Lower lobe of right lung (tissue), 2 donors: ENCODE results near the gene SLC44A5. TPM values are rescaled to one million over a fixed set of nuclear protein-coding genes. Genes with fewer than 3 reads are reported as not detected.

ENCODE experiments used
- ATAC-seq, 2 donors: fragments of 200-7000 bp; cut with Tn5 transposase; one replicate each; pipeline ENCODE4 v1.9.1; 2020 to 2022; ENCODE audit warnings: mild to moderate bottlenecking in 2 of 2, moderate library complexity in 2 of 2
- DNase-seq: peaks from one replicate; pipeline ENCODE4 v3.0.0-alpha.2; 2020
- H3K27ac ChIP-seq: fragments of 200-600 bp; one replicate; pipeline ENCODE4 v1.8.0; 2022
- H3K27me3 ChIP-seq: fragments of 200-600 bp; one replicate; pipeline ENCODE4 v1.8.0; 2022; ENCODE audit warnings: low read depth
- H3K36me3 ChIP-seq: fragments of 200-600 bp; one replicate; pipeline ENCODE4 v1.8.0; 2022; ENCODE audit warnings: mild to moderate bottlenecking
- H3K4me1 ChIP-seq: fragments of 200-600 bp; one replicate; pipeline ENCODE4 v1.8.0; 2022
- H3K4me3 ChIP-seq: fragments of 200-600 bp; one replicate; pipeline ENCODE4 v1.8.0; 2022; ENCODE audit warnings: mild to moderate bottlenecking
- H3K9me3 ChIP-seq: fragments of 200-600 bp; one replicate; pipeline ENCODE4 v1.8.0; 2022
- CTCF ChIP-seq: fragments of 200-600 bp; IDR thresholded peaks from one replicate; pipeline ENCODE4 v1.8.0; 2022; ENCODE audit warnings: antibody characterized with exemption, mild to moderate bottlenecking
- intact Hi-C: fragments of 100-400 bp; cut with DNase I; formaldehyde crosslinking; loops from one replicate; pipeline ENCODE4 v1.11.0; 2022
- total RNA-seq: library from RNA; stranded (reverse); fragmentation: NEBNext Ultra II Directional; extraction: Animal tissue kit (Norgen Biotek cat#: 25700); gene quantifications from one replicate; pipeline ENCODE4 v1.2.1, GENCODE V29; 2021
- donor health status: DM: no; HTN: yes; CAD: no; lungs with severe emphysema.

SLC44A5 gene
- total RNA-seq, 1 donor from 2014 or later: 0.47 TPM

DNA sequence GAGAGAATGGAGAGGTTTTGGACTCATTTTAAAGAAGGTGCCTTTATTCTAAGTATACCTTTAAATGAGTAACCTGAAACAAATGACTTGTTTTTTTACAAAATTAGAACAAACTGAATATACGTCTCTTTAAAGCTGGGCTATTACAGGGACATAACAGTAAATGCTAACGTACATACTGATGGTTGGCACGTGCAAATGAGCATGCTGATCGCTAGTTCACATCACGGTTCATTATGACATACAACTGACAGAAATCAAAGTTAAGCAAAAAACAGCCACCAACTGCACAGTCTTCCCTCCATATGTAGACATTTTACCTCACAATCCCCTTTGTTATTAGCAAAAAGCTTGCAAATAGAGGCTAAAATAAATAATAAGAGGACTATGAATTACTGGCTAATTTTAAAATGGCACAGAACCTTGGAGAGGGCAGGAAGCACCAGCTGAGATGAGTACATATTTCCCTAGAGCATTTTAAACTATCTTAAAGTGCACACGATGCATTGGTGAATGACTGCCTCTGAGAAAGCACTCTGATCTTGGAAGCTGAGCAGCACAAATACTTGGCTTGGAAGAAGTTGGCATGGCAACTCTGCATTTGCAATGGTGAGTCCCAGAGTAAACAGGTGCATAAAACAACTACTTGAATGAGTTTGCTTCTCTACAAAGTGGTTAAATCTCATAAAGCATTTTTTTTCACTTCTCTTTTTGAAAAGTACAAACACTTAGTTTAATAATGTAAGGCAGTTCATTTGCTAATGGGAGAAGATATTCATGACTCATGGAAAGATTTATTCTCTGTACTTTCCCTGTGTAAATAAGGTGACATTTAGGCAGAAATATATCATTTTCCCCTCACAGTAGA lies 272.1 kb downstream of the SLC44A5 start:
- DNase-seq (no peak), ATAC-seq (peak in 1 of 2 donors; percentile 50)
- no peak for TF ChIP-seq CTCF
- H3K4me1 ChIP-seq: no peaks in the 10 kb centered on the region
- H3K27ac ChIP-seq: no peak overlapping the region
- H3K9me3 ChIP-seq: no peaks in the 10 kb centered on the region
- intact Hi-C loops: no loop called here
- H3K36me3 ChIP-seq: no peaks in the 10 kb centered on the region
- no peak overlapping the region for H3K4me3 ChIP-seq
- no peaks in the 10 kb centered on the region for H3K27me3 ChIP-seq

GRCh38 chr1:75334876-75335389 lies 276.0 kb downstream of the SLC44A5 start:
- no peaks in the 10 kb centered on the region for H3K4me1 ChIP-seq
- DNase-seq (no peak), ATAC-seq (no peak)
- H3K36me3 ChIP-seq: no peaks in the 10 kb centered on the region
- no peak overlapping the region for H3K27ac ChIP-seq
- no peaks in the 10 kb centered on the region for H3K27me3 ChIP-seq
- intact Hi-C loops: no loop called here
- no peak for TF ChIP-seq CTCF
- H3K4me3 ChIP-seq: no peak overlapping the region
- no peaks in the 10 kb centered on the region for H3K9me3 ChIP-seq

GRCh38 chr1:75330624-75331023 lies 280.3 kb downstream of the SLC44A5 start:
- no peaks in the 10 kb centered on the region for H3K4me1 ChIP-seq
- H3K36me3 ChIP-seq: no peaks in the 10 kb centered on the region
- no peaks in the 10 kb centered on the region for H3K9me3 ChIP-seq
- H3K4me3 ChIP-seq: no peak overlapping the region
- no peak for DNase-seq
- no peak for ATAC-seq
- no peaks in the 10 kb centered on the region for H3K27me3 ChIP-seq
- intact Hi-C loops: no loop called here
- no peak for TF ChIP-seq CTCF
- no peak overlapping the region for H3K27ac ChIP-seq

DNA sequence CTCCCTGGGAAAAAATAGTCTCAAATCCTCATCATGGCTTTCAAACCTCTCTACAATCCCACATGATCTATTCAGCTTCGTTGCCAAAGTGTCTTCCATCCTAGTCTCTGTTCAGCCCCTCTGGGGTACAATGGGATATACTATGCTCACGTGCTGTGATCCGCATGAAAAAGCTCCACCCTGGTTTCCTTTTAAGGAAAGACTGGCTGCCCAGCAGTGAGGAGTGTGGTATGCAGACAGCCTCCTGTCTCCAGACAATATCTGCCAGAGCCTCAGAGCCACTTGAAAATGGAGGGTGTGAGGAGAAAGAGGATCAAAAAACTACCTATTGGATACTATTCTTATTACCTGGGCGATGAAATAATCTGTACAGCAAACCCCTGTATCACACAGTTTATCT lies 282.2 kb downstream of the SLC44A5 start:
- no peak overlapping the region for H3K4me3 ChIP-seq
- intact Hi-C loops: no loop called here
- no peak for ATAC-seq
- no peaks in the 10 kb centered on the region for H3K27me3 ChIP-seq
- H3K27ac ChIP-seq: no peak overlapping the region
- H3K9me3 ChIP-seq: no peaks in the 10 kb centered on the region
- H3K4me1 ChIP-seq: no peaks in the 10 kb centered on the region
- TF ChIP-seq CTCF: no peak
- H3K36me3 ChIP-seq: no peaks in the 10 kb centered on the region
- DNase-seq: no peak

DNA sequence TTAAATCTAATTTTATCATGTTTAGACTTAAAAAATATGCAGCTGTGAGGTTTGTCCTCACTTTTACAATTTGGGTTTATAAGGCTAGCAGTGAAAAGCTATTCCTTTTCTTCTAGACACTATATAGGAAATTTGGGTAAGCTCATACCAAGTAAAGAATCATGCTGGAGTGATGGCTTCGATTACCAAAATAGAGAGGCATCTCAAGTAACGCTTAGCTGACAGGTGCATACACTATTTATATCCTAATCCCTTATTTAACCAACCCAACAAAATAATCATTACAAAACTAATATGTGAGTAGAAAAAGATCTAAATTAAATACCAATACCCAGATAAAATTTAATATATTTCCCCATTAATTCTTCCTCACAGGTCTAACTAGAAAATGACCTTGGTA lies 283.5 kb downstream of the SLC44A5 start:
- no peak overlapping the region for H3K27ac ChIP-seq
- DNase-seq (no peak), ATAC-seq (no peak)
- H3K4me1 ChIP-seq: no peaks in the 10 kb centered on the region
- H3K27me3 ChIP-seq: no peaks in the 10 kb centered on the region
- intact Hi-C loops: no loop called here
- no peak for TF ChIP-seq CTCF
- no peaks in the 10 kb centered on the region for H3K36me3 ChIP-seq
- no peak overlapping the region for H3K4me3 ChIP-seq
- no peaks in the 10 kb centered on the region for H3K9me3 ChIP-seq
